Measurements from ENCODE around the gene BBS2. TPM values are rescaled to one million over a fixed set of nuclear protein-coding genes. Genes with fewer than 3 reads are reported as not detected.

Gene BBS2
- total RNA-seq, 1 donor from 2014 or later = 64.5 TPM

- H3K9me3 Mint-ChIP-seq = no peaks in the 10 kb centered on the region
- Histone ChIP-seq H3F3A (ENCODE audit: low read depth) (peaks cover 7% of the 10 kb centered on the region), H3K36me3 (peaks cover 1% of the 10 kb centered on the region), H2AFZ (replicated peaks) (no peak overlapping the region), H3K4me1 (peaks cover 5% of the 10 kb centered on the region), H3K9me3 (ENCODE audit: low read depth) (no peaks in the 10 kb centered on the region), H3K9ac (no peak overlapping the region), H3K79me2 (ENCODE audit: low read depth) (peaks cover 13% of the 10 kb centered on the region), H3K4me2 (no peak overlapping the region), H4K20me1 (ENCODE audit: low read depth) (peaks cover 49% of the 10 kb centered on the region), H3K4me3 (no peak overlapping the region), H3K27me3 (no peaks in the 10 kb centered on the region), H3K27ac (no peak overlapping the region)
- peaks cover 11% of the 10 kb centered on the region for H3K36me3 Mint-ChIP-seq
- no peak overlapping the region for H3K27ac Mint-ChIP-seq
- H3K4me3 Mint-ChIP-seq = no peak overlapping the region
- H3K27me3 Mint-ChIP-seq (ENCODE audit: insufficient read depth, low read depth) = peaks cover 2% of the 10 kb centered on the region
- no peak for TF ChIP-seq EZH2phosphoT487 (IDR thresholded peaks at IDR 0.05)
- TF ChIP-seq EZH2 (IDR thresholded peaks at IDR 0.05) = no peak
- no peak for TF ChIP-seq CTCF (IDR thresholded peaks at IDR 0.05)
- peaks cover 30% of the 10 kb centered on the region for H3K4me1 Mint-ChIP-seq
- no peak for DNase-seq (ENCODE audit: low spot score)
Measured at GRCh38 chr16:56517206-56517605, 2.6 kb downstream of the BBS2 start.

GRCh38 chr16:56515665-56516064, 4.2 kb downstream of the BBS2 start:
- no peak overlapping the region for H3K27ac Mint-ChIP-seq
- Histone ChIP-seq H3F3A (ENCODE audit: low read depth) (peaks cover 7% of the 10 kb centered on the region), H3K9me3 (ENCODE audit: low read depth) (no peaks in the 10 kb centered on the region), H3K27me3 (no peaks in the 10 kb centered on the region), H2AFZ (replicated peaks) (no peak overlapping the region), H3K79me2 (ENCODE audit: low read depth) (peaks cover 13% of the 10 kb centered on the region), H4K20me1 (ENCODE audit: low read depth) (peaks cover 49% of the 10 kb centered on the region), H3K36me3 (peaks cover 5% of the 10 kb centered on the region), H3K4me1 (peaks cover 5% of the 10 kb centered on the region), H3K9ac (no peak overlapping the region), H3K4me2 (no peak overlapping the region), H3K4me3 (no peak overlapping the region), H3K27ac (no peak overlapping the region)
- no peak overlapping the region for H3K4me3 Mint-ChIP-seq
- peaks cover 2% of the 10 kb centered on the region for H3K9me3 Mint-ChIP-seq
- peaks cover 29% of the 10 kb centered on the region for H3K4me1 Mint-ChIP-seq
- no peak for DNase-seq (ENCODE audit: low spot score)
- no peak for TF ChIP-seq CTCF (IDR thresholded peaks at IDR 0.05)
- TF ChIP-seq EZH2phosphoT487 (IDR thresholded peaks at IDR 0.05) = no peak
- TF ChIP-seq EZH2 (IDR thresholded peaks at IDR 0.05) = no peak
- H3K27me3 Mint-ChIP-seq (ENCODE audit: insufficient read depth, low read depth) = peaks cover 2% of the 10 kb centered on the region
- peaks cover 21% of the 10 kb centered on the region for H3K36me3 Mint-ChIP-seq

GRCh38 chr16:56514845-56515244, 5.0 kb downstream of the BBS2 start:
- H3K27ac ChIP-seq = no peak overlapping the region
- Mint-ChIP-seq H3K4me3 (no peak overlapping the region), H3K36me3 (peaks cover 24% of the 10 kb centered on the region), H3K27me3 (ENCODE audit: insufficient read depth, low read depth) (no peaks in the 10 kb centered on the region), H3K9me3 (peaks cover 2% of the 10 kb centered on the region), H3K4me1 (peaks cover 21% of the 10 kb centered on the region), H3K27ac (no peak overlapping the region)
- TF ChIP-seq CTCF (IDR thresholded peaks at IDR 0.05) (no peak), EZH2 (IDR thresholded peaks at IDR 0.05) (no peak), EZH2phosphoT487 (IDR thresholded peaks at IDR 0.05) (no peak)
- no peak overlapping the region for H2AFZ ChIP-seq (replicated peaks)
- H3K79me2 ChIP-seq (ENCODE audit: low read depth) = peaks cover 13% of the 10 kb centered on the region
- no peaks in the 10 kb centered on the region for H3K27me3 ChIP-seq
- H3F3A ChIP-seq (ENCODE audit: low read depth) = peaks cover 7% of the 10 kb centered on the region
- H3K4me3 ChIP-seq = no peak overlapping the region
- peaks cover 5% of the 10 kb centered on the region for H3K36me3 ChIP-seq
- H3K9ac ChIP-seq = no peak overlapping the region
- H3K9me3 ChIP-seq (ENCODE audit: low read depth) = no peaks in the 10 kb centered on the region
- no peaks in the 10 kb centered on the region for H3K4me1 ChIP-seq
- H3K4me2 ChIP-seq = no peak overlapping the region
- no peak for DNase-seq (ENCODE audit: low spot score)
- H4K20me1 ChIP-seq (ENCODE audit: low read depth) = peaks cover 49% of the 10 kb centered on the region

Measured in neural progenitor cell (in vitro differentiated cells).